Lower leg skin (tissue), 3 donors: ENCODE results near the gene HSPB6.

Experiments
- POLR2A ChIP-seq, 2 donors: fragments of 450-650 bp; IDR thresholded peaks; one replicate each; pipeline ENCODE4 v1.6.1; 2016 to 2017; ENCODE audit warnings: antibody characterized with exemption in 2 of 2, mild to moderate bottlenecking in 1 of 2, moderate library complexity in 1 of 2
- TF ChIP-seq, protein P1 (sequence below), 3 donors: fragments of 450-650 bp; IDR thresholded peaks; one replicate each; pipeline ENCODE4 v1.5.1; 2016; ENCODE audit warnings: antibody characterized with exemption in 3 of 3, mild to moderate bottlenecking in 3 of 3, moderate library complexity in 2 of 3

DNA sequence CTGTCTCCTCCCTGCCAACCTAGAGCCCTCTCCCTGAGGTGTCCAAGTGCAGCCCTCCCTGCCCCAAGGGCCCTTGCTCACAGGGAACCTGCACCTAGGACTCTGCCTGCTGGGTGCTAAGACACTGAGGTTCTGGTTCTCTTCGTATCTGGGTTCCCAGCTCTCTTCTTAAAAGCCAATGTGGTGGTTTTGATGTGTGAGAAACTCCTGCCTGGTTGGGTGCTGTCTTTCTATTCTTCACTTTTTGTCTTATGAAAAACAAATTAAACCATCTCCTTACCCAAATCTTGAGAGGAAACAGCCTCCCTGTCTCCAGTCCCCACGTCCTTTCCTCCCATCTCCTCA is 43.4 kb downstream of the HSPB6 start:
- TF ChIP-seq, protein P1, sequence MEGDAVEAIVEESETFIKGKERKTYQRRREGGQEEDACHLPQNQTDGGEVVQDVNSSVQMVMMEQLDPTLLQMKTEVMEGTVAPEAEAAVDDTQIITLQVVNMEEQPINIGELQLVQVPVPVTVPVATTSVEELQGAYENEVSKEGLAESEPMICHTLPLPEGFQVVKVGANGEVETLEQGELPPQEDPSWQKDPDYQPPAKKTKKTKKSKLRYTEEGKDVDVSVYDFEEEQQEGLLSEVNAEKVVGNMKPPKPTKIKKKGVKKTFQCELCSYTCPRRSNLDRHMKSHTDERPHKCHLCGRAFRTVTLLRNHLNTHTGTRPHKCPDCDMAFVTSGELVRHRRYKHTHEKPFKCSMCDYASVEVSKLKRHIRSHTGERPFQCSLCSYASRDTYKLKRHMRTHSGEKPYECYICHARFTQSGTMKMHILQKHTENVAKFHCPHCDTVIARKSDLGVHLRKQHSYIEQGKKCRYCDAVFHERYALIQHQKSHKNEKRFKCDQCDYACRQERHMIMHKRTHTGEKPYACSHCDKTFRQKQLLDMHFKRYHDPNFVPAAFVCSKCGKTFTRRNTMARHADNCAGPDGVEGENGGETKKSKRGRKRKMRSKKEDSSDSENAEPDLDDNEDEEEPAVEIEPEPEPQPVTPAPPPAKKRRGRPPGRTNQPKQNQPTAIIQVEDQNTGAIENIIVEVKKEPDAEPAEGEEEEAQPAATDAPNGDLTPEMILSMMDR (IDR thresholded peaks at IDR 0.05), result no peak
- no peak for TF ChIP-seq POLR2A (IDR thresholded peaks at IDR 0.05)
